ENCODE results near the gene PUS10. TPM values are rescaled to one million over a fixed set of nuclear protein-coding genes. Genes with fewer than 3 reads are reported as not detected.

PUS10 gene
- total RNA-seq, 4 donors from 2014 or later, result 1.0 to 5.0 (median 3.5) TPM

- in situ Hi-C loops (cut with MboI; ENCODE audit: low sequenced_read_pairs in 4 of 4) (no loop called here), intact Hi-C loops (cut with DNase I; ENCODE audit: low total_unique reads) (loop anchor here (1.0 kb wide), 1 partner anchor 28 kb away; no protein-coding TSS in a partner anchor)
- H3K4me3 ChIP-seq, result no peak overlapping the region
- H3K4me1 ChIP-seq, result no peaks in the 10 kb centered on the region
- no peak overlapping the region for H3K27ac ChIP-seq
- TF ChIP-seq POLR2A (IDR thresholded peaks at IDR 0.05), result no peak
- TF ChIP-seq CTCF (IDR thresholded peaks at IDR 0.05 in 4 of 5, conservative IDR thresholded peaks at IDR 0.05 in 1 of 5), result no peak
- no peaks in the 10 kb centered on the region for H3K9me3 ChIP-seq
- DNase-seq (no peak), ATAC-seq (no peak)
- H3K36me3 ChIP-seq, result peaks cover 0 to 30% of the 10 kb centered on the region in 2 donors
- no peaks in the 10 kb centered on the region for H3K27me3 ChIP-seq
These were observed 72.7 kb downstream of the PUS10 start for GRCh38 chr2:60945341-60945740.

GRCh38 chr2:60939622-60940021 is 78.4 kb downstream of the PUS10 start:
- intact Hi-C loops (cut with DNase I; ENCODE audit: low total_unique reads) (no loop called here), in situ Hi-C loops (cut with MboI; ENCODE audit: low sequenced_read_pairs in 4 of 4) (no loop called here)
- DNase-seq, result no peak
- Histone ChIP-seq H3K4me1 (peaks cover 2 to 4% of the 10 kb centered on the region in 2 donors), H3K27me3 (no peaks in the 10 kb centered on the region), H3K4me3 (no peak overlapping the region), H3K36me3 (peaks cover 0 to 17% of the 10 kb centered on the region in 2 donors), H3K27ac (no peak overlapping the region), H3K9me3 (no peaks in the 10 kb centered on the region)
- TF ChIP-seq POLR2A (IDR thresholded peaks at IDR 0.05) (no peak), CTCF (IDR thresholded peaks at IDR 0.05 in 4 of 5, conservative IDR thresholded peaks at IDR 0.05 in 1 of 5) (no peak)
- ATAC-seq, result no peak

GRCh38 chr2:60938301-60938700 is 79.8 kb downstream of the PUS10 start:
- ATAC-seq, result no peak
- in situ Hi-C loops (cut with MboI; ENCODE audit: low sequenced_read_pairs in 4 of 4), result no loop called here
- H3K4me1 ChIP-seq, result peaks cover 14 to 16% of the 10 kb centered on the region in 2 donors
- H3K4me3 ChIP-seq, result no peak overlapping the region
- TF ChIP-seq POLR2A (IDR thresholded peaks at IDR 0.05), result no peak
- TF ChIP-seq CTCF (IDR thresholded peaks at IDR 0.05 in 4 of 5, conservative IDR thresholded peaks at IDR 0.05 in 1 of 5), result no peak
- no peaks in the 10 kb centered on the region for H3K9me3 ChIP-seq
- no peaks in the 10 kb centered on the region for H3K27me3 ChIP-seq
- intact Hi-C loops (cut with DNase I; ENCODE audit: low total_unique reads), result no loop called here
- H3K27ac ChIP-seq, result no peak overlapping the region
- H3K36me3 ChIP-seq, result peaks cover 0 to 12% of the 10 kb centered on the region in 2 donors
- no peak for DNase-seq

- ATAC-seq, result no peak
- in situ Hi-C loops (cut with MboI; ENCODE audit: low sequenced_read_pairs in 4 of 4), result no loop called here
- no peak overlapping the region for H3K4me3 ChIP-seq
These were observed 81.3 kb downstream of the PUS10 start for GRCh38 chr2:60936757-60937156.

More at GRCh38 chr2:60936757-60937156, 81.3 kb downstream of the PUS10 start:
- Histone ChIP-seq H3K36me3 (peaks cover 0 to 7% of the 10 kb centered on the region in 2 donors), H3K9me3 (no peaks in the 10 kb centered on the region), H3K27ac (no peak overlapping the region), H3K4me1 (peaks cover 14 to 20% of the 10 kb centered on the region in 2 donors), H3K27me3 (no peaks in the 10 kb centered on the region)
- DNase-seq, result no peak
- TF ChIP-seq POLR2A (IDR thresholded peaks at IDR 0.05) (no peak), CTCF (IDR thresholded peaks at IDR 0.05 in 4 of 5, conservative IDR thresholded peaks at IDR 0.05 in 1 of 5) (no peak)
- intact Hi-C loops (cut with DNase I; ENCODE audit: low total_unique reads), result no loop called here
